IPS-15b (cell line): ENCODE data around the gene CYLD.

Experiments
- H3K27me3 ChIP-seq: one replicate; pipeline ENCODE4 v1.6.1; 2013; ENCODE audit warnings: low read length; ENCODE audit not compliant: control insufficient read depth, insufficient read depth
- H3K36me3 ChIP-seq: one replicate; pipeline ENCODE4 v1.6.1; 2013; ENCODE audit warnings: low read length; ENCODE audit not compliant: control insufficient read depth, insufficient read depth
- H3K4me1 ChIP-seq: one replicate; pipeline ENCODE4 v1.6.1; 2013; ENCODE audit warnings: mild to moderate bottlenecking, low read length; ENCODE audit not compliant: control insufficient read depth, insufficient read depth
- H3K4me3 ChIP-seq: one replicate; pipeline ENCODE4 v1.5.1; 2013; ENCODE audit warnings: low read depth, low read length
- H3K9ac ChIP-seq: one replicate; pipeline ENCODE4 v1.6.1; 2013; ENCODE audit warnings: low read depth, mild to moderate bottlenecking, low read length
- H3K9me3 ChIP-seq: one replicate; pipeline ENCODE4 v1.6.1; 2013; ENCODE audit warnings: mild to moderate bottlenecking, low read length; ENCODE audit not compliant: control insufficient read depth, insufficient read depth

CYLD gene

DNA sequence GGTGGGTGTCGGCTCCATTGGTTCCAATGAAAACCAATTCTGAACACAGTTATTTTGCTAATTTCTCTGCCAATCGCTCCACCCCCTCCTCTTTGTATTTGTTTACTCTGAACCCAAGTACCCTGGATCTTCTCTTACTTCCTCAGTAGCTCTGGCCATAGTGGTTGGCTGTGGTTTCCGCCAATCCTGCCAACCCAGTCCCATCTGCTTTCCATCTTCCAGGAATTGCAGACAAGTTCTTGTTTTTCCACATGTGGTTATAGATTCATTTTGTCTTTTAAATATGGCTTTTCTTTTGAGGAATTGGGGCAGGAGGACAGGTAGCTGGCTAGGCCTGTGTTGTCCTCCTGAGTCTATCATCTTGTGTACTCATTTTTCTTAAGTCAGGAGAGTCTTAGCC, 92.0 kb downstream of the CYLD start:
- Histone ChIP-seq H3K36me3 (no peaks in the 10 kb centered on the region), H3K4me1 (no peaks in the 10 kb centered on the region), H3K9ac (no peak overlapping the region), H3K4me3 (no peak overlapping the region), H3K27me3 (no peaks in the 10 kb centered on the region), H3K9me3 (no peaks in the 10 kb centered on the region)

DNA sequence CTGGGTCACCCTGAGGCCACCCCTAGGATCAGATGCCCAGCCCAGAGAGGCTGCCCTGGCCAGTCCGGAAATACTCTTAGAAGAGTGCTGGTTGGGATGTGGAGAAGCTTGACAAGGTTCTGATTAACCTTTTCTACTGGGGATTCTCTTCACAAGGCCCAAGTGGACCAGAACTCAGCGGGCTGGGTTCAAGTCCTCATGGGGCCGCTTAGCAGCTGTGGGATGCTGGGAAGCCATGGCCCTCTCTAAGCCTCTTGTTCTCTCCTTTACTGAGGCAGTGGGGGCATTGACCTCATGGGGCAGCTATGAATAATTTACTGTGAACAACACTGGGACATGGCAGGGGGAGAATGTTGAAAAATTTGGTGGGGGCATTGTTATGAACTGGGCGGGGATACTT, 92.8 kb downstream of the CYLD start:
- Histone ChIP-seq H3K36me3 (no peaks in the 10 kb centered on the region), H3K4me1 (no peaks in the 10 kb centered on the region), H3K4me3 (no peak overlapping the region), H3K9me3 (no peaks in the 10 kb centered on the region), H3K27me3 (peaks cover under 1% of the 10 kb centered on the region), H3K9ac (no peak overlapping the region)

DNA sequence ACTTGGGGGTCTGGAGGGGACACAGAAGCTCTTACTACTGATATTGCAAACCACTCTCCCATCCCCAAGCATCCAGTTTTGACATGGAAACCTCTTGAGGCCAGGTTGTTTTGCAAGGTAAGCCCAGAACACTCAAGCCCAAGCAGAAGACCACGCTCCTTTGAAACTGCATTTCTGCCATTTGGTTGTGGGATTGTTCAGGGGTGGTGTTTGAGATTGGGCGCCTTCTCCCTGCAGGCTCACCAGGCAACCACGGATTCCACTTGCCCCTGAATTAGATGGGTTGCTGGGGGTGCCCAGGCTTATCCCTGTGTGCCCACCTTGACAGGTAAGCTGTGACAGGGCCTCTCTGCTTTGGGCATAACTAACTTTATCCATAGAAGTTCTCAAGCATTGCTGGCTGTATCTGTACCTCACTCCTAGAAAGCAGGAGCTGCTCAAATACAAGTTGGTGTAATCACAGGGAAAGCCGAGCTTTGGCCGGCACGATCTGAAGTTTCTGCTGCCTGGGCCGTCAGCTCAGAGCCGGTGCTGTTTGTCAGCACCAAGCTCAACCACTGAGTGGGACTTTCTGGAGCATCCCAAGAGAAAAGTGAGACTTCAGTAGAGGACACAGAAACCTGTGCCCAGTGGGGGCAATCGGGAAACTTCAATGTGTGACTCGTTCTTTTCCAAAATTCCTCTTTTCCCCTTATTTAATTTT, 93.6 kb downstream of the CYLD start:
- Histone ChIP-seq H3K36me3 (no peaks in the 10 kb centered on the region), H3K4me1 (no peaks in the 10 kb centered on the region), H3K9ac (no peak overlapping the region), H3K4me3 (no peak overlapping the region), H3K9me3 (no peaks in the 10 kb centered on the region), H3K27me3 (peaks cover 7% of the 10 kb centered on the region)

GRCh38 chr16:50836121-50836621, 94.3 kb downstream of the CYLD start:
- H3K4me3 ChIP-seq, result no peak overlapping the region
- H3K36me3 ChIP-seq, result no peaks in the 10 kb centered on the region
- H3K9me3 ChIP-seq, result no peaks in the 10 kb centered on the region
- no peak overlapping the region for H3K9ac ChIP-seq
- peaks cover 11% of the 10 kb centered on the region for H3K27me3 ChIP-seq
- peaks cover 3% of the 10 kb centered on the region for H3K4me1 ChIP-seq

DNA sequence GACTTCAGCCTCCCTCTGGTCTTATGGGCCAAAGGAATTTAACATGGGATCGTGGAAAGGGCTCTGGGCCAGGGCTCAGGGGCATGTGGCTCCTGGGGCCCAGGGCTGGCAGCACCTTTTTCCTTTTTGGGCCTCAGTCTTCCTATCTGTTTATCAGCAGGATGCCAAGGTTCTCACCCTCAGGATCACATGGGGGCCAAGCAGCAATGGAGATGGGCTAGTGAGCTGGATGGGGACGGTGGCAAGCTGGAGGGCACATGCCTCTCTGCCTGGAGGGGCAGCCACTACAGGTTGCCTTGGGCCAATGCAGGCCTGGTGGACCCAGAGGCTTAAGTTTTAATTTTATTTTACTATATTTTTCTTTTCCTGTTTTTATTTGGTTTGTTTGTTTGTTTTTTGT, 95.4 kb downstream of the CYLD start:
- Histone ChIP-seq H3K9me3 (no peaks in the 10 kb centered on the region), H3K4me1 (peaks cover 6% of the 10 kb centered on the region), H3K4me3 (no peak overlapping the region), H3K9ac (no peak overlapping the region), H3K36me3 (no peaks in the 10 kb centered on the region), H3K27me3 (peaks cover 16% of the 10 kb centered on the region)

DNA sequence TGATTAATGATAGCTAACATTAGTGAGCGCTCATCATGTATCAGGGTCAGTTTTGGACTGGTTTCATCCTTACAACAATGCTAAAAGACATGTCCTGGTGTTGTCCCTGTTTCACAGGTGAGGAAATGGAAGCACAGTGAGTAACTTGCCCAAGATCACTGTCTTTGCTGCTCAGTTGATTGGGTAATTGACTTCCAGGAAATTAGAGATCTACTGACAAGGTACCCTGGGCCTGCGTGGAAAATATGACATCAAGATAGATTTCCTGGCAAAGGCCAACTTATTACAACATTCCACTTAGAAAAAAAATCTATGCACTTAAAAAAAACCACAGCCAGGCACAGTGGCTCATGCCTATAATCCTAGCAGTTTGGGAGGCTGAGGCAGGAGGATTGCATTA, 96.3 kb downstream of the CYLD start:
- peaks cover 6% of the 10 kb centered on the region for H3K4me1 ChIP-seq
- peaks cover 16% of the 10 kb centered on the region for H3K27me3 ChIP-seq
- H3K4me3 ChIP-seq, result no peak overlapping the region
- no peaks in the 10 kb centered on the region for H3K36me3 ChIP-seq
- no peaks in the 10 kb centered on the region for H3K9me3 ChIP-seq
- no peak overlapping the region for H3K9ac ChIP-seq

DNA sequence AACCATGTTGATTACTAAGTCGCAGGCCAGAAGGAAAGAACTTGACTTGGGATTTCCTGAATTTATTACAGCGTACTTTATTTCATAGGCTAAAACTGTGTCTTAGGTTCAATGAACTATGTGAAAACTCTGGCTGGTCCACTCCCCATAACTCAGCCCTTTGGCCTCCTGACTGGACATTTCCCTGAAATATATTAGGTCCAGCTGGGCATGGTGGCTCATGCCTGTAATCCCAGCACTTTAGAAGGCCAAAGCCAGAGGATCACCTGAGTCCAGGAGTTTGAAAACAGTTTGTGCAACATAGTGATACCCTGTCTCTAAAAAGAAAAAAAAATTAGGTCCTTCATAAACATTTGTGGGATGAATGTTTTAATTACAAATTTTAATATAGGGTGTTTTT, 97.0 kb downstream of the CYLD start:
- Histone ChIP-seq H3K4me3 (no peak overlapping the region), H3K27me3 (peaks cover 16% of the 10 kb centered on the region), H3K4me1 (peaks cover 6% of the 10 kb centered on the region), H3K9ac (no peak overlapping the region), H3K36me3 (no peaks in the 10 kb centered on the region), H3K9me3 (no peaks in the 10 kb centered on the region)

GRCh38 chr16:50839356-50839755, 97.5 kb downstream of the CYLD start:
- peaks cover 6% of the 10 kb centered on the region for H3K4me1 ChIP-seq
- peaks cover 16% of the 10 kb centered on the region for H3K27me3 ChIP-seq
- H3K9me3 ChIP-seq, result no peaks in the 10 kb centered on the region
- no peak overlapping the region for H3K9ac ChIP-seq
- no peaks in the 10 kb centered on the region for H3K36me3 ChIP-seq
- H3K4me3 ChIP-seq, result no peak overlapping the region

DNA sequence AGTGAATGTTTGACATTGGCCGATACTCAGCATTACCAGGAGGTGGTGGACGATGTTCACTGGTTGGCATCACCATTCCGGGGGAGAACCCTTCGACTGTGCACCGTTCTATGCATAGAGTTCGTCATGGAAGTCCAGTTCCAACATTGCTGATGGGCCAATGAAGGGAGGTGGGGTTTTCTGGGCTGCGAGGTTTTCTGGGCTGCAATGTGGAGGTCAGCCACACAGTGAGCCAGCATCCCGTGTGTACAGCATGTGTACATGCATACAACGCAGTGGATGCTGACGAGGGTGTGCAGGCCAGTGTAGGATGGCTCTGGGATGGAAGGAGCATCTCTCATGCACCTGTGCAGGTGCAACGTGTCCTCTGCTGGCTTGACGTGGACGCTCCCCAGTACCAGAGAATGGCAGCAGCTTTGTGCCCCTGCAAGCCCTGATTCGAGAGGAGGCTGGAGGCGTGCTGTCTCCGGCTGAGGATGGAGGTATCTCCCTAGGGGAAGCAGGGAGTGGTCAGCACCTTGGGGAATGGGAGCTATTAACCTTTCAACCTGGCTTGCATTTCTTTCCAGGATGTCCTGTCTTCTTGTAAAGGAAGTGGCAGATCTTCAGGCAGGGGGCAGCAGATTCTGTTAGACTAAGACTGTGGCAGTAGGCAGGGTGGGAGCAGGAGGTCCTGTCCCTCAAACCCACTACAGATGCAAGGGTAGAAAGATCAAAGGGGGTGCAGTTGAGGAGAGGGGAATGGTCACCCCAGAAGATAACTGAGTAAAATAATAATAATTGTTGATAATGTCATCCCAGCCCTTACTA, 98.2 kb downstream of the CYLD start:
- Histone ChIP-seq H3K36me3 (no peaks in the 10 kb centered on the region), H3K9ac (no peak overlapping the region), H3K4me3 (no peak overlapping the region), H3K27me3 (peaks cover 16% of the 10 kb centered on the region), H3K9me3 (no peaks in the 10 kb centered on the region), H3K4me1 (peaks cover 6% of the 10 kb centered on the region)

- H3K4me1 ChIP-seq, result peaks cover 6% of the 10 kb centered on the region
- H3K36me3 ChIP-seq, result no peaks in the 10 kb centered on the region
- H3K27me3 ChIP-seq, result peaks cover 16% of the 10 kb centered on the region
- peak overlapping the region; percentile 48 for H3K4me3 ChIP-seq
- no peaks in the 10 kb centered on the region for H3K9me3 ChIP-seq
- H3K9ac ChIP-seq, result no peak overlapping the region
Measured at GRCh38 chr16:50841081-50841886, 99.4 kb downstream of the CYLD start.

- Histone ChIP-seq H3K4me3 (no peak overlapping the region), H3K36me3 (no peaks in the 10 kb centered on the region), H3K9me3 (no peaks in the 10 kb centered on the region), H3K4me1 (peaks cover 6% of the 10 kb centered on the region), H3K27me3 (peaks cover 16% of the 10 kb centered on the region), H3K9ac (no peak overlapping the region)
Measured at GRCh38 chr16:50842013-50842505, 100.2 kb downstream of the CYLD start.
